A673 (cell line): Measurements from ENCODE around the gene AP3S2. TPM values are rescaled to one million over a fixed set of nuclear protein-coding genes. Genes with fewer than 3 reads are reported as not detected.

ENCODE experiments used
- BruUV-seq: library from RNA; stranded (reverse); fragments of 400-500 nt; replicated peaks from 2 replicates; lab custom pipeline; 2021; lab: Mats Ljungman, UMichigan
- CTCF ChIA-PET: fragments of 300-600 bp; sonication (Branson Sonifier 250); formaldehyde crosslinking; loops from one replicate; lab custom pipeline; 2022; ENCODE audit warnings: antibody characterized with exemption; lab: Charles Lee
- POLR2A ChIA-PET: fragments of 300-600 bp; sonication (Branson Sonifier 250); formaldehyde crosslinking; loops from one replicate; lab custom pipeline; 2022; ENCODE audit warnings: antibody characterized with exemption; ENCODE audit not compliant: low non-redundant PET; lab: Charles Lee
- DNase-seq: peaks from one replicate; pipeline ENCODE4 v3.0.0-alpha.2; 2015; ENCODE audit warnings: low spot score
- H3K27ac ChIP-seq: fragments of 200-600 bp; sonication (generic); 2 replicates; pipeline ENCODE4 v1.5.1; 2016; ENCODE audit warnings: mixed run types, low read depth, mild to moderate bottlenecking, mixed read lengths, antibody characterized with exemption, low read length; ENCODE audit not compliant: poor library complexity, severe bottlenecking
- H3K27me3 ChIP-seq: fragments of 200-600 bp; sonication (generic); replicated peaks from 2 replicates; pipeline ENCODE4 v1.6.1; 2017; ENCODE audit warnings: mixed run types, low read depth, mild to moderate bottlenecking, mixed read lengths, antibody characterized with exemption, low read length; ENCODE audit not compliant: insufficient read depth, poor library complexity
- H3K36me3 ChIP-seq: fragments of 200-600 bp; sonication (generic); 2 replicates; pipeline ENCODE4 v1.6.1; 2016; ENCODE audit warnings: mixed run types, mild to moderate bottlenecking, mixed read lengths, antibody characterized with exemption, low read length; ENCODE audit not compliant: insufficient read depth, poor library complexity, severe bottlenecking
- H3K4me1 ChIP-seq: fragments of 200-600 bp; sonication (generic); 2 replicates; pipeline ENCODE4 v1.6.1; 2017; ENCODE audit warnings: mixed run types, mild to moderate bottlenecking, mixed read lengths, antibody characterized with exemption, low read length; ENCODE audit not compliant: insufficient read depth, poor library complexity, severe bottlenecking
- H3K4me3 ChIP-seq: fragments of 200-600 bp; sonication (generic); 2 replicates; pipeline ENCODE4 v1.5.1; 2016; ENCODE audit warnings: low read depth, mixed run types, mild to moderate bottlenecking, mixed read lengths, low read length; ENCODE audit not compliant: poor library complexity, severe bottlenecking
- H3K9me3 ChIP-seq: fragments of 200-600 bp; sonication (generic); 2 replicates; pipeline ENCODE4 v1.6.1; 2016; ENCODE audit warnings: mixed run types, low read depth, mild to moderate bottlenecking, mixed read lengths, antibody characterized with exemption, low read length; ENCODE audit not compliant: poor library complexity, severe bottlenecking
- CTCF ChIP-seq: fragments of 300-800, 200-600 bp; sonication (generic); conservative IDR thresholded peaks from 2 replicates; pipeline ENCODE4 v1.5.1; 2017; ENCODE audit warnings: low read depth, mild to moderate bottlenecking, antibody characterized with exemption, low read length, moderate library complexity, mixed read lengths
- EZH2 ChIP-seq: fragments of 200-600 bp; sonication (generic); IDR thresholded peaks from 2 replicates; pipeline ENCODE4 v1.6.1; 2017; ENCODE audit warnings: borderline replicate concordance, low read depth, mild to moderate bottlenecking, mixed read lengths, antibody characterized with exemption, low read length; ENCODE audit not compliant: poor library complexity, severe bottlenecking
- intact Hi-C: fragments of 100-400 bp; cut with micrococcal nuclease; formaldehyde crosslinking; loops from one replicate; pipeline ENCODE4 v1.10.0; 2022; ENCODE audit not compliant: unreplicated experiment
- total RNA-seq: library from RNA; stranded (reverse); gene quantifications from 2 replicates; pipeline ENCODE4 v1.2.3, GENCODE V29; 2021

Gene AP3S2
- total RNA-seq, 1 experiment from 2014 or later = 32.0 TPM

DNA sequence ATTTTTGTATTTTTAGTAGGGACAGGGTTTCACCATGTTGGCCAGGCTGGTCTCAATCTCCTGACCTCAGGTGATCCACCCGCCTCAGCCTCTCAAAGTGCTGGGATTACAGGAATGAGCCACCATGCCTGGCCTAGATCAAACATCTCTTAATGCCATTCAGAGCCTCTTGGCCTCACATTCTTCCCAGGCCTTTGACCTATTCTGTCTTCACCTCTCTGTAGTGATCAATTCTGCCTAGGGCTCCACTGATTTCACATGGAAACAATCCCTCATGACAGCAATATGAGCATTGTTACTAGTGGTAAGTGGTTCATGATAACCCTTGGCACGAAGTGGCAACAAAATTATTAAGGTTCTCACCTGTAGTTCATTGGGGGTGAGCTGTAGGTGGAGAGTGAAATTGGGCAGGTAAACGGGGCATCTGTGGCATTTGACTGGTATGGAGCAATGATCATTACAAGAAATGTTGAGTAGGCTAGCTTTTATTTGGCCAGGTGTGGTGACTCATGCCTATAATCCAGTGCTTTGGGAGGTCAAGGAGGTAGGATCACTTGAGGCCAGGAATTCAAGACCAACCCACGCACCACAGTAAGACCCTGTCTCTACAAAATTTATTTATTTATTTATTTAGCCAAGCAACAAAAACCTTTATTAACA lies 23.8 kb upstream of the AP3S2 start:
- TF ChIP-seq EZH2 (no peak), CTCF (no peak)
- no TSS peak for BruUV-seq
- no peaks in the 10 kb centered on the region for H3K36me3 ChIP-seq
- CTCF ChIA-PET = no interaction called here
- no peaks in the 10 kb centered on the region for H3K27me3 ChIP-seq
- H3K27ac ChIP-seq = no peak overlapping the region
- intact Hi-C loops = no loop called here
- no peaks in the 10 kb centered on the region for H3K9me3 ChIP-seq
- POLR2A ChIA-PET = no interaction called here
- peaks cover 7% of the 10 kb centered on the region for H3K4me1 ChIP-seq
- DNase-seq = no peak
- H3K4me3 ChIP-seq = no peak overlapping the region

GRCh38 chr15:89916660-89917059 lies 22.9 kb upstream of the AP3S2 start:
- no peak for TF ChIP-seq CTCF
- TF ChIP-seq EZH2 = no peak
- ChIA-PET CTCF (no interaction called here), POLR2A (no interaction called here)
- Histone ChIP-seq H3K4me1 (peaks cover 7% of the 10 kb centered on the region), H3K9me3 (no peaks in the 10 kb centered on the region), H3K27ac (no peak overlapping the region), H3K4me3 (no peak overlapping the region), H3K27me3 (no peaks in the 10 kb centered on the region), H3K36me3 (no peaks in the 10 kb centered on the region)
- intact Hi-C loops = no loop called here
- no TSS peak for BruUV-seq
- DNase-seq = no peak

DNA sequence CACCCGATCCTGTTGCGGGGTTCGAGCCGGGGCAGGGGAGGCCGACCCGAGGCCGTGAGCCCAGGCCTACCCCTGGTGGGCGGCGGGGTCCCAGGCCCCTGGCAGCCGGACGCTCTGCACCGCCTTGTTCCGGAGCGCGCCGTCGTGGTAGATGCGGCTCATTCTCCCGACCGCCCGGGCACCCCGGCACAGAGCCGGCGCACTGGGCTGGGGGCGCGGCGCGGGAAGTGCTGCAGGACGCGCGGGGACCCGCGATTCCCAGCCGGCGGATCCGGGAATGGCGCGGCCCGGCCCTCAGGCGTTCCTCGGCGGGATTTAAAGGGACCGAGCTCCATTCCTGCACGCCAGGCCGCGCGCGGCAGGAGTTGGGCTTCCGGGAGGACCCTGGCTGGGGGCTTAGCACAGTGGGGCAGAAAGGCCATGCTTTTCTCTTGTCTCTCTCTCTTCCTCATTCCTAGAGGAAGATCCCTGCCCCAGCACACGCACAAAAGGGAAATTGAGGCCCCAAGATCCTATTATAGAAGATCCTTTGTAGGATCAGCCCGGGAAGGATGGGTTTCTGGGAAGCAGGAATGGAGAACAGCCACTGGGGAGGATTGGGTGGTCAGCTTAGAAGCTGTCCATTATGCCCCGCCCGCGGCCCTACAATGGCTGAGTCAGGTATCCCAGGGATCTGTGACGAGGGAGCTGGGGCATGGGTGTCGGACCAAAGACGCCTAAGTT lies 19.0 kb upstream of the AP3S2 start, which contains the start of gene ARPIN:
TSS of gene ARPIN (minus strand) at position 279 of the 723 bp plus-strand sequence. CDS start at position 162, 117 bp downstream.
- intact Hi-C loops = no loop called here
- TF ChIP-seq EZH2 = no peak
- TF ChIP-seq CTCF = no peak
- no peaks in the 10 kb centered on the region for H3K27me3 ChIP-seq
- peaks cover 7% of the 10 kb centered on the region for H3K4me1 ChIP-seq
- H3K9me3 ChIP-seq = no peaks in the 10 kb centered on the region
- CTCF ChIA-PET = interaction anchor here (0.6 kb wide), 2 partner anchors 25 to 320 kb away, joined by 3 read pairs; no protein-coding TSS in a partner anchor
- peak within 1 kb of the TSS; percentile 55 for H3K27ac ChIP-seq
- BruUV-seq = no TSS peak
- DNase-seq = peak; percentile 68
- H3K4me3 ChIP-seq = peak within 1 kb of the TSS; percentile 60
- no peaks in the 10 kb centered on the region for H3K36me3 ChIP-seq
- POLR2A ChIA-PET = interaction anchor here (0.7 kb wide), 1 partner anchor 152 kb away, joined by 8 read pairs; no protein-coding TSS in a partner anchor
